K562 (cell line): Measurements from ENCODE around the gene PTRH2. TPM values are rescaled to one million over a fixed set of nuclear protein-coding genes. Genes with fewer than 3 reads are reported as not detected.

ENCODE experiments used
- ATAC-seq: fragments of 200-7000 bp; cut with Tn5 transposase; 3 replicates; pipeline ENCODE4 v1.9.1; 2020; ENCODE audit warnings: moderate library complexity
- BruUV-seq: library from RNA; stranded (reverse); fragments of 400-500 nt; replicated peaks from 2 replicates; lab custom pipeline; 2021; lab: Mats Ljungman, UMichigan
- CTCF ChIA-PET: fragments of 300-600 bp; formaldehyde crosslinking; extraction: SDS; loops from one replicate; lab custom pipeline; 2021; ENCODE audit warnings: low intra/inter-chr PET ratio; lab: Yijun Ruan, JAX
- POLR2A ChIA-PET: fragments of 300-600, 350-650 bp; sonication (Branson Sonifier 250); formaldehyde crosslinking; extraction: SDS; loops from one replicate; lab custom pipeline; 2021; ENCODE audit warnings: antibody characterized with exemption, inconsistent platforms; lab: Yijun Ruan, JAX
- DNase-seq, 4 experiments: peaks; one replicate each; pipeline versions ENCODE4 v3.0.0 to v3.0.0-alpha.2; 2011 to 2018; ENCODE audit warnings: low spot score in 3 of 4, mixed read lengths in 3 of 4; ENCODE audit errors: extremely low read depth in 1 of 4
- FAIRE-seq: peaks from 2 replicates; lab custom pipeline; 2011; peaks lifted over from hg19 to GRCh38; lab: Jason Lieb, UNC
- H2AFZ ChIP-seq: 2 replicates; pipeline ENCODE4 v1.6.0; 2011; ENCODE audit warnings: low read depth, low read length, control low read depth, inconsistent platforms
- H3K27ac ChIP-seq: fragments of 200-600 bp; 3 replicates; pipeline ENCODE4 v1.8.0; 2011; ENCODE audit warnings: low read depth, mild to moderate bottlenecking, control low read depth, inconsistent platforms, low read length, moderate library complexity, mixed read lengths; ENCODE audit errors: extremely low read depth
- H3K27me3 ChIP-seq, 2 experiments: fragments of 300-600 bp in 1 of 2; 2 replicates in 1 of 2; 3 replicates in 1 of 2; pipeline versions ENCODE4 v1.6.0 to v1.8.0; 2011; ENCODE audit warnings: inconsistent platforms in 2 of 2, low read length in 2 of 2, mild to moderate bottlenecking in 1 of 2, mixed read lengths in 1 of 2, moderate library complexity in 1 of 2; ENCODE audit not compliant: control insufficient read depth in 2 of 2, insufficient read depth in 2 of 2
- H3K36me3 ChIP-seq: fragments of 300-600 bp; 3 replicates; pipeline ENCODE4 v1.8.0; 2011; ENCODE audit warnings: mild to moderate bottlenecking, low read length, inconsistent platforms; ENCODE audit not compliant: control insufficient read depth, insufficient read depth
- H3K4me1 ChIP-seq, 2 experiments: fragments of 200-600 bp in 1 of 2; replicated peaks in 1 of 2; 2 replicates in 1 of 2; 3 replicates in 1 of 2; pipeline versions ENCODE4 v1.5.1 to v1.8.0; 2011; ENCODE audit warnings: inconsistent platforms in 2 of 2, low read length in 2 of 2, mild to moderate bottlenecking in 1 of 2, mixed read lengths in 1 of 2, moderate library complexity in 1 of 2; ENCODE audit not compliant: control insufficient read depth in 2 of 2, insufficient read depth in 2 of 2
- H3K4me2 ChIP-seq: 2 replicates; pipeline ENCODE4 v1.6.1; 2011; ENCODE audit warnings: low read length, control low read depth, inconsistent platforms, mixed read lengths; ENCODE audit not compliant: insufficient read depth
- H3K4me3 ChIP-seq: fragments of 200-600 bp; sonication (generic), shearing (Covaris generic); 2 replicates; pipeline ENCODE4 v1.5.1; 2016; ENCODE audit warnings: control low read depth, inconsistent platforms
- H3K79me2 ChIP-seq: fragments of 200-600 bp; 3 replicates; pipeline ENCODE4 v1.8.0; 2011; ENCODE audit warnings: low read length, inconsistent platforms; ENCODE audit not compliant: control insufficient read depth, insufficient read depth
- H3K9ac ChIP-seq, 2 experiments: 2 replicates each; pipeline versions ENCODE4 v1.6.0 to v1.6.1; 2011; ENCODE audit warnings: low read depth in 2 of 2, low read length in 2 of 2, control low read depth in 1 of 2, inconsistent platforms in 1 of 2, mild to moderate bottlenecking in 1 of 2, mixed read lengths in 1 of 2; ENCODE audit not compliant: insufficient read depth in 1 of 2
- H3K9me1 ChIP-seq: one replicate; pipeline ENCODE4 v1.6.0; 2011; ENCODE audit warnings: inconsistent platforms, mild to moderate bottlenecking, low read length, moderate library complexity; ENCODE audit not compliant: control insufficient read depth, insufficient read depth
- H3K9me3 ChIP-seq: replicated peaks from 2 replicates; pipeline ENCODE4 v1.5.1; 2011; ENCODE audit warnings: low read depth, low read length, inconsistent platforms; ENCODE audit not compliant: control insufficient read depth, insufficient read depth
- H4K20me1 ChIP-seq: replicated peaks from 2 replicates; pipeline ENCODE4 v1.6.1; 2011; ENCODE audit warnings: low read length, inconsistent platforms, mixed read lengths; ENCODE audit not compliant: control insufficient read depth, insufficient read depth
- KAT8 ChIP-seq: fragments of 450-650 bp; IDR thresholded peaks from 2 replicates; pipeline ENCODE4 v1.6.1; 2016; ENCODE audit warnings: low read depth, mild to moderate bottlenecking
- KLF10 ChIP-seq: fragments of 250-450 bp; sonication (Bioruptor Pico); IDR thresholded peaks from 2 replicates; pipeline ENCODE4 v1.6.1; 2021; ENCODE audit warnings: matching md5 sums
- MTA1 ChIP-seq: fragments of 450-650 bp; IDR thresholded peaks from 2 replicates; pipeline ENCODE4 v1.6.1; 2017; ENCODE audit warnings: borderline replicate concordance
- PYGO2 ChIP-seq: fragments of 450-650 bp; IDR thresholded peaks from 2 replicates; pipeline ENCODE4 v1.6.1; 2016; ENCODE audit warnings: mild to moderate bottlenecking, missing genetic modification characterization, moderate library complexity, missing compliant biosample characterization
- REST ChIP-seq, 2 experiments: fragments of 450-650 bp; formaldehyde crosslinking in 1 of 2; IDR thresholded peaks; 2 replicates each; pipeline versions ENCODE4 v1.4.0 to v1.6.1; 2014 to 2020; ENCODE audit warnings: mild to moderate bottlenecking in 2 of 2, borderline replicate concordance in 1 of 2, low read depth in 1 of 2
- RFX5 ChIP-seq: IDR thresholded peaks from 2 replicates; pipeline ENCODE4 v1.6.1; 2011; ENCODE audit warnings: low read depth, mild to moderate bottlenecking, improper control_type of control experiment, low read length
- TEAD4 ChIP-seq, 2 experiments: sonication (generic) in 1 of 2; formaldehyde crosslinking in 1 of 2; IDR thresholded peaks; 2 replicates each; pipeline versions ENCODE4 v1.6.1 to v1.8.0; 2012 to 2022; ENCODE audit warnings: borderline replicate concordance in 1 of 2, inconsistent platforms in 1 of 2, low read length in 1 of 2, mild to moderate bottlenecking in 1 of 2, missing genetic modification reagents in 1 of 2
- USF2 ChIP-seq: sonication (generic); formaldehyde crosslinking; IDR thresholded peaks from 2 replicates; pipeline ENCODE4 v1.5.0; 2020; ENCODE audit warnings: missing genetic modification reagents
- WGBS: fragments of 100-300 bp; shearing (Covaris generic); methylation state at CpG from one replicate; pipeline ENCODE4 v1.1.6; 2016; ENCODE audit warnings: low coverage, mixed read lengths; ENCODE audit not compliant: insufficient coverage; ENCODE audit errors: missing lambda C conversion rate; 5-methylcytosine and 5-hydroxymethylcytosine counted together
- in situ Hi-C: fragments of 300-500 bp; cut with MboI; formaldehyde crosslinking; loops from 4 replicates; pipeline ENCODE4 v1.15.0; 2018; ENCODE audit warnings: inconsistent platforms, mixed read lengths
- intact Hi-C: fragments of 100-400 bp; cut with micrococcal nuclease; formaldehyde crosslinking; loops from 2 replicates; pipeline ENCODE4 v1.14.2; 2022
- polyA plus RNA-seq, 8 experiments: library from polyadenylated mRNA; depleted of rRNA in 4 of 8; stranded (reverse) in 5 of 8; unstranded in 3 of 8; fragments of >200 nt; fragmentation: Nextera tagmentation in 2 of 8; fragmentation: Illumina TruSeq in 1 of 8; extraction: Ambion mirVana in 2 of 8; extraction: Trizol in 1 of 8; gene quantifications; 2 replicates each; pipeline versions ENCODE4 v1.2.1 to v1.2.3, GENCODE V29; 2011 to 2014; ENCODE audit warnings: inconsistent platforms in 1 of 8, missing spikeins in 1 of 8
- total RNA-seq, 7 experiments: library from RNA; depleted of rRNA in 6 of 7; stranded (reverse); fragments of >200 nt in 6 of 7; fragmentation: Illumina TruSeq in 2 of 7; extraction: Trizol in 2 of 7; gene quantifications; 2 replicates each; pipeline versions ENCODE4 v1.2.1 to v1.2.3, GENCODE V29; 2011 to 2021; ENCODE audit warnings: low replicate concordance in 1 of 7
- TF ChIP-seq, protein P1 (sequence below): fragments of 250-450 bp; sonication (Bioruptor Pico); IDR thresholded peaks from 2 replicates; pipeline ENCODE4 v1.5.0; 2021

The PTRH2 gene
- total and polyA plus RNA-seq, 9 of the 15 experiments (the other 6 are each of a cell fraction or from before 2014, with no cell fraction given): 53.1 to 210 (median 126) TPM

GRCh38 chr17:59668816-59669215, 38.4 kb downstream of the PTRH2 start (continued):
- TF ChIP-seq TEAD4 (IDR thresholded peaks at IDR 0.05; ENCODE audit: low read length) (no peak), TEAD4 (CRISPR knock-in tag; IDR thresholded peaks at IDR 0.05; ENCODE audit: borderline replicate concordance) (no peak)
- TF ChIP-seq, protein P1, sequence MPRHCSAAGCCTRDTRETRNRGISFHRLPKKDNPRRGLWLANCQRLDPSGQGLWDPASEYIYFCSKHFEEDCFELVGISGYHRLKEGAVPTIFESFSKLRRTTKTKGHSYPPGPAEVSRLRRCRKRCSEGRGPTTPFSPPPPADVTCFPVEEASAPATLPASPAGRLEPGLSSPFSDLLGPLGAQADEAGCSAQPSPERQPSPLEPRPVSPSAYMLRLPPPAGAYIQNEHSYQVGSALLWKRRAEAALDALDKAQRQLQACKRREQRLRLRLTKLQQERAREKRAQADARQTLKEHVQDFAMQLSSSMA (CRISPR knock-in tag): no peak

- Histone ChIP-seq H3K27me3 (no peaks in the 10 kb centered on the region), H3K9ac (no peak overlapping the region), H3K4me1 (no peaks in the 10 kb centered on the region), H2AFZ (no peak overlapping the region), H3K36me3 (peaks cover 97% of the 10 kb centered on the region), H3K4me3 (no peak overlapping the region), H3K9me1 (no peaks in the 10 kb centered on the region), H4K20me1 (0 out of 2 replicates have a peak, but pooled peaks cover 4% of the 10 kb centered on the region), H3K9me3 (no peaks in the 10 kb centered on the region), H3K4me2 (no peak overlapping the region), H3K27ac (no peak overlapping the region), H3K79me2 (peaks cover 4% of the 10 kb centered on the region; the same call in 2 of the 3 replicates)
- DNase-seq (no peak), FAIRE-seq (no peak), ATAC-seq (no peak)
- in situ Hi-C loops (no loop called here), intact Hi-C loops (no loop called here)
- POLR2A ChIA-PET: no interaction called here
- CTCF ChIA-PET: no interaction called here
- BruUV-seq: no TSS peak
- 86% methylated on average over 5 of the region's 5 CpGs for WGBS
- TF ChIP-seq PYGO2 (tag) (no peak), RFX5 (no peak), KLF10 (CRISPR knock-in tag) (no peak), KAT8 (no peak), REST (IDR thresholded peaks at IDR 0.05; ENCODE audit: borderline replicate concordance) (no peak), REST (CRISPR knock-in tag; IDR thresholded peaks at IDR 0.05; ENCODE audit: low read depth) (no peak), USF2 (CRISPR knock-in tag) (no peak), MTA1 (no peak)
These were observed 41.0 kb downstream of the PTRH2 start for GRCh38 chr17:59666235-59666634.
